ENCODE data around the gene ARMC6.
A peak's percentile ranks its signal among the peaks of the same experiment; 100 is the strongest.

The ARMC6 gene

DNA sequence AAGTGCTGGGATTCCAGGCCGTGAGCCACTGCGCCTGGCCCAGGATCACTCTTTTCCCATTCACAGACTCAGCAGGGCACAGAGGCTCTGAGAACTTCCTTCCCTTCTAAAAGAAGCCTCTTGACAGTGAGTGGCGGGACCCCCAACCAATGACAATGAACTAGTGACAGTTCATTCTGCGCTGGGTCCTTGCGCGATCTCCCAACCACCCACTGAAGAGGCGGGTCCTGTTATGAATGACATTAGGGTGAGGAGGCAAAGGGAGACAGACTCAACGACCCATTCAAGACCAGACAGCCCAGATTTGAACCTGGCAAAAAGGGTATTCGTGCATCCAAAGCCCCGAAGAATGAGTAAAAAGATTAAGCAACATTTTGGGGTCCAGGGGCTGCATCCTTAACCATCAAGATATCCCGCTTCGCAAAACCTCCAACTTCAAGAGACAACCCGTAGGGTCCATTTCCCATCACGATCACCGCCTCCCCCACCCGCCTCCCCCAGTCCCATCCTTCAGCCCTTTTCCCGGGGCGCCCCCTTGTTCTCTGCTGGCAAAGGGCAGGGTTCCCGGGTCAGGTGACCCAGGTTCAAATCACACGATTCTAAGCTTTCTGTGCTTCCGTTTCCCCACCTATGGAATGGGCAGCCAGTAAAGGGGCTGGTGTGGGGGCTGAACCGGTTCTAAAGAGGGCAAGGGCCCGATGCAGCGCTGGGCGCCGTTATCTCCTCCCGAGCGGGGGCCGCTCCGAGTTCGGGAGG, 805 bp upstream of the ARMC6 start:
- peak; percentile 78 for DNase-seq (ENCODE audit: low read depth)
- peak overlapping the region; percentile 87 for H3K4me3 ChIP-seq (ENCODE audit: low read length)
- TF ChIP-seq, protein P1, sequence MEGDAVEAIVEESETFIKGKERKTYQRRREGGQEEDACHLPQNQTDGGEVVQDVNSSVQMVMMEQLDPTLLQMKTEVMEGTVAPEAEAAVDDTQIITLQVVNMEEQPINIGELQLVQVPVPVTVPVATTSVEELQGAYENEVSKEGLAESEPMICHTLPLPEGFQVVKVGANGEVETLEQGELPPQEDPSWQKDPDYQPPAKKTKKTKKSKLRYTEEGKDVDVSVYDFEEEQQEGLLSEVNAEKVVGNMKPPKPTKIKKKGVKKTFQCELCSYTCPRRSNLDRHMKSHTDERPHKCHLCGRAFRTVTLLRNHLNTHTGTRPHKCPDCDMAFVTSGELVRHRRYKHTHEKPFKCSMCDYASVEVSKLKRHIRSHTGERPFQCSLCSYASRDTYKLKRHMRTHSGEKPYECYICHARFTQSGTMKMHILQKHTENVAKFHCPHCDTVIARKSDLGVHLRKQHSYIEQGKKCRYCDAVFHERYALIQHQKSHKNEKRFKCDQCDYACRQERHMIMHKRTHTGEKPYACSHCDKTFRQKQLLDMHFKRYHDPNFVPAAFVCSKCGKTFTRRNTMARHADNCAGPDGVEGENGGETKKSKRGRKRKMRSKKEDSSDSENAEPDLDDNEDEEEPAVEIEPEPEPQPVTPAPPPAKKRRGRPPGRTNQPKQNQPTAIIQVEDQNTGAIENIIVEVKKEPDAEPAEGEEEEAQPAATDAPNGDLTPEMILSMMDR (conservative IDR thresholded peaks at IDR 0.05; ENCODE audit: low read depth, low read length) = peak; percentile 14

DNA sequence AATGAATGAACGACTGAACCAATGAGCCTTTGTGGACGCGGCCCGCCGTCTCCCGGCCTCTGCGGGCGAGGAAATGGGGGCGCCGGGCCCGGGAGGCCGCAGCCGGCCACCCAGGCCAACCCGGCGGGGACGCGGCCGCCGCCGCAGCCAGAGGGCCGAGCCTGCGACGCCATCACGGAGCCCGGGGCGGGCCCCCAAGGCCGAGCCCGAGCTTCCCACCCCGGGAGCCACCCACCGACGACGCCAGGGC, 302 bp upstream of the ARMC6 start:
- TF ChIP-seq, protein P1 (conservative IDR thresholded peaks at IDR 0.05; ENCODE audit: low read depth, low read length) = no peak
- no peak for DNase-seq (ENCODE audit: low read depth)
- H3K4me3 ChIP-seq (ENCODE audit: low read length) = peak overlapping the region; percentile 87

DNA sequence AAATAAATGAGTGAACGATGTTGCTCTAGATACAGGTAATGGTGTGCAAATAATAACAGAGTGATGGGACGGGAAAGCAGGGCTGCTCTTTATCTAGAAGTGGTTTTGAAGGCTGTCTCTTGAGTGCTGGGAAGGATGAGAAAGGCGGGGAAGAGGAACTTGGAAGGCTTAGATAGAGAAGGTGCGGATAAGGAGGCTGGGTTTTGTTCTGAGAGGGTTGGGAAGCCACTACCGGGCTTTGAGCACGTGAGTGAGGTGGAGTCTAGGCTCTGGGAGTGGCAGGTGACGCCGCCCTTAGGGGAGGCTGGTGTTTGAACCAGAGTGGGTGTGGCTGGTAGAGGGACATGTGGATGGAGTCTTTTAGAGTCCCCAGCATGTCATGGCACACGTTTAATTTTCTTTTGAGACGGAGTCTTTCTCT, 811 bp downstream of the ARMC6 start:
- no peak for DNase-seq (ENCODE audit: low read depth)

DNA sequence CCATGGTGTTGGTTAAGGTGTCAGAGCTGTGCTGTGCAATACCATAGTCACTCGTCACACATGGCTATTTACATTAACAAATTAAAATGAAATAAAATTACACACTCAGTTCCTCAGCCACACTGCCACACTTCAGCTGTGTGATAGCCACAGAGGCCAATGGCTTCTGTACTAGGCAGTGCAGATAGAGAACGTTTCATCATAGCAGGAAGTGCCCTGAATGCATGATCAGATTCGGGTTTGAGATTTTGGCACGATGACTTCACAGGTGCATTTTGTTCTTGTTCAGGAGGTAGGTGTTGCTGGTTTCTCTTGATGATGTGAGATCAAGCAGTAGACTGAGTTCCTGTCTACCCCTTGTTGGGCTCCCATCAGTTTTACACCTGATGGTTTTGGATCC, 6.5 kb downstream of the ARMC6 start:
- TF ChIP-seq, protein P1 (conservative IDR thresholded peaks at IDR 0.05; ENCODE audit: low read depth, low read length) = no peak
- no peak for DNase-seq (ENCODE audit: low read depth)
- H3K4me3 ChIP-seq (ENCODE audit: low read length) = no peak overlapping the region

More for the DNA sequence above, 811 bp downstream of the ARMC6 start:
- TF ChIP-seq, protein P1 (conservative IDR thresholded peaks at IDR 0.05; ENCODE audit: low read depth, low read length) = no peak
- peak overlapping the region; percentile 77 for H3K4me3 ChIP-seq (ENCODE audit: low read length)

DNA sequence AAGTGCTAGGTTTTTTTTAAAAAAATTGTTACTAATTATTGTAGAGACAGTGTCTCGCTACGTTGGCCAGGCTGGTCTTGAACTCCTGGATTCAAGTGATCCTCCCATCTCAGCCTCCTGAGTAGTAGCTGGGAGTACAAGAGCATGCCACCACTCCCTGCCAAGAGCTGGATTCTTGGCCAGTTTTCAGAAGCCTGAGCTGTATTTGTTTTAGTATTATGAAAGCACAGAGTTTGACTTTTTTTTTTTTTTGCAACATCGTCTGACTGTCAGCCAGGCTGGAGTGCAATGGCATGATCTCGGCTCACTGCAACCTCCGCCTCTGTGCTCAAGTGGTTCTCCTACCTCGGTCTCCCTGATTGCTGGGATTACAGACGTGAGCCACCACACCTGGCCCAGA, 7.0 kb downstream of the ARMC6 start:
- H3K4me3 ChIP-seq (ENCODE audit: low read length) = no peak overlapping the region
- DNase-seq (ENCODE audit: low read depth) = no peak
- TF ChIP-seq, protein P1 (conservative IDR thresholded peaks at IDR 0.05; ENCODE audit: low read depth, low read length) = no peak

DNA sequence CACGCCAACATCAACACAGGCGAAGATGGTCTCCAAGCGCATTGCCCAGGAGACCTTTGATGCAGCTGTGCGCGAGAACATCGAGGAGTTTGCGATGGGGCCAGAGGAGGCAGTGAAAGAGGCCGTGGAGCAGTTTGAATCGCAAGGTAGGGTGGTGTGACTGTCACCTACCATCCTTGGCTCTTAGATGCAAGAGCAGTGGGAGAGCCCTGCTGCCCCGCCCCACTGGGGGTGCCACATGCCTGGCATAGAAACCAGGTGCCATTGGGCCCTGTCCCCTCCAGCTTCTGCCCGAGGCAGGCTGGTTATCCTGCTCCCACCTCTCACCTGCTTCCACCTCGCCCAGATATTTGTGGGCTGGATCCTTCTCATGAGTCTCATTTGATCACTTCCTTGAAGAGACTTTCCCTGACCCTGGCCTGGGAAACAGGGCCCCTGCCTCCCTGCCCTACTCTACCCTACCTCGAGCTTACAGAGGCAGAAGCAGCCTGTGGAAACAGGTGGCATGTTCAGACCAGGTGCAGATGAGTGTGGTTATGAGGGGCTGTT, 9.4 kb downstream of the ARMC6 start:
- DNase-seq (ENCODE audit: low read depth) = no peak
- no peak overlapping the region for H3K4me3 ChIP-seq (ENCODE audit: low read length)
- TF ChIP-seq, protein P1 (conservative IDR thresholded peaks at IDR 0.05; ENCODE audit: low read depth, low read length) = no peak

DNA sequence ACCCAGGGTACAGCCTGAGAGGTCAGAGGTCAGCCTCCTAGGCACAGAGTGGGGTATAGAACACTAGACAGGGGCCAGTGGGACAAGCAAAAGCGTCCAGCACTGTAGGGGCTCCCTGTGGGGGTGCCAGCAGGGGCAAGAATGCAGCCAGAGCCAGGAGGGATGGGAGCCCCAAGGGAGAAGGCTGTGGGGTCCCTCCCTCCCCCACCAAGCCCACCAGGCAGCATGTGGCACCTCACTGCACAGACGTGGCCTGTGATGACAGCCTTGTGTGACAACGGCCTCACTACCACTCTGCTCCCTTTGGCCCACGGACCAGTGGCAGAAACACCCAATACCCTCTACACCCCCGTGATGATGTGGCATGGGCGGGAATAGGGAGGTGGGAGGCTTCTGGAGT, 10.1 kb downstream of the ARMC6 start:
- no peak overlapping the region for H3K4me3 ChIP-seq (ENCODE audit: low read length)
- no peak for DNase-seq (ENCODE audit: low read depth)
- TF ChIP-seq, protein P1 (conservative IDR thresholded peaks at IDR 0.05; ENCODE audit: low read depth, low read length) = no peak

Measured in retinal pigment epithelial cell (primary cell).